ENCODE results near the gene THAP11.

- TF ChIP-seq CTCF (IDR thresholded peaks at IDR 0.05) (no peak), POLR2A (IDR thresholded peaks at IDR 0.05) (no peak)
Measured at GRCh38 chr16:67800338-67800926, 41.7 kb upstream of the THAP11 start.
